ENCODE results near the gene CDHR3. TPM values are rescaled to one million over a fixed set of nuclear protein-coding genes. Genes with fewer than 3 reads are reported as not detected.

CDHR3 gene
- total and polyA plus RNA-seq, 2 donors from 2014 or later: 3.6 to 7.1 TPM

DNA sequence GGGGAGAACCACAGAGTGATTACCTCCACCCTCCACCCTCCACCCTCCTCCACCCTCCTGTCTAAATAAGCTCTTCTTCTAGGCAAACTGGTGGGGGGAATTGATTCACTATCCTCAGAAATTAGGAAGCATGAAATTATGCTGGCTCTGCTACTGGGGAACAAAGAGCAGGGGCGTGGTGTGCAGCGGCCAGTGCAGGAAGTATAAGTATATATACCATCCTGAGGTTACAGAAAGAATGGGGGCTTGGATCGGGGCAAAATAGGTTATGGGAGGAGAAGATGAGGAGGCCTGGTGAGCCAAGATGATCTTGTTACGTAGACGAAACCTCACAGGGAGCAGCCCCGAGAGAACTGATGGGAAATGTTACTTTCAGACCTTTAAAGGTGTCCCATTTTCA is 100.0 kb downstream of the CDHR3 start:
- Histone ChIP-seq H3K9ac (ENCODE audit: low read length in 3 of 3) (no peak overlapping the region), H3K36me3 (ENCODE audit: control insufficient read depth in 2 of 3, insufficient read depth in 3 of 3, low read length in 3 of 3) (no peaks in the 10 kb centered on the region), H3K4me1 (ENCODE audit: control insufficient read depth in 2 of 3, insufficient read depth in 2 of 3, low read depth in 1 of 3, low read length in 3 of 3) (peaks cover 0 to 30% (median 20%) of the 10 kb centered on the region in 3 donors), H3K4me3 (ENCODE audit: low read length in 3 of 3) (no peak overlapping the region), H3K27ac (ENCODE audit: low read depth in 2 of 2, low read length in 2 of 2) (no peak overlapping the region), H3K27me3 (ENCODE audit: control insufficient read depth, insufficient read depth, low read length) (no peaks in the 10 kb centered on the region), H3K9me3 (ENCODE audit: control insufficient read depth in 2 of 3, insufficient read depth in 1 of 3, low read length in 3 of 3) (no peaks in the 10 kb centered on the region)
- peak in 1 of 5 donors; percentile 10 for DNase-seq
- no peak for FAIRE-seq
- TF ChIP-seq, protein P1, sequence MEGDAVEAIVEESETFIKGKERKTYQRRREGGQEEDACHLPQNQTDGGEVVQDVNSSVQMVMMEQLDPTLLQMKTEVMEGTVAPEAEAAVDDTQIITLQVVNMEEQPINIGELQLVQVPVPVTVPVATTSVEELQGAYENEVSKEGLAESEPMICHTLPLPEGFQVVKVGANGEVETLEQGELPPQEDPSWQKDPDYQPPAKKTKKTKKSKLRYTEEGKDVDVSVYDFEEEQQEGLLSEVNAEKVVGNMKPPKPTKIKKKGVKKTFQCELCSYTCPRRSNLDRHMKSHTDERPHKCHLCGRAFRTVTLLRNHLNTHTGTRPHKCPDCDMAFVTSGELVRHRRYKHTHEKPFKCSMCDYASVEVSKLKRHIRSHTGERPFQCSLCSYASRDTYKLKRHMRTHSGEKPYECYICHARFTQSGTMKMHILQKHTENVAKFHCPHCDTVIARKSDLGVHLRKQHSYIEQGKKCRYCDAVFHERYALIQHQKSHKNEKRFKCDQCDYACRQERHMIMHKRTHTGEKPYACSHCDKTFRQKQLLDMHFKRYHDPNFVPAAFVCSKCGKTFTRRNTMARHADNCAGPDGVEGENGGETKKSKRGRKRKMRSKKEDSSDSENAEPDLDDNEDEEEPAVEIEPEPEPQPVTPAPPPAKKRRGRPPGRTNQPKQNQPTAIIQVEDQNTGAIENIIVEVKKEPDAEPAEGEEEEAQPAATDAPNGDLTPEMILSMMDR (IDR thresholded peaks at IDR 0.05; ENCODE audit: borderline replicate concordance, extremely low read depth, insufficient read depth): no peak
- intact Hi-C loops (cut with DNase I): no loop called here

DNA sequence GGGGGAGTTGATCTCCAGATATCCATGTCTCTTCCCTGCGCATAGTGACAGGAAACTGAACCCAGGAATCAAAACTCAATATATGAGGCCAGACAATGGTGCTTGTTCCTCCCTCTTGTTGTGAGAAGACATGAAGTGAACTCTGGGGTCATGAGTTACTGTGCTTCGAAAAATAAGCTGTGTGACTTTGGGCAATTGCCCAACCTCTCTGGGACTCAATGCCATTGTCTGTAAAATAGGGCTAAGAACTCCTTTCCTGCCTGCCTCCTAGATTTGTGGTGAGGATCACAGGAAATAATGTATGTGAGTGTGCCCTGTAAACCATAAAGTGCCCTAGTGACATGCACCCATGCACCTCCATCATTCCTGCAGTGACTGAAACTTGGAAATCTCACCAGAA is 100.6 kb downstream of the CDHR3 start:
- Histone ChIP-seq H3K9ac (ENCODE audit: low read length in 3 of 3) (no peak overlapping the region), H3K9me3 (ENCODE audit: control insufficient read depth in 2 of 3, insufficient read depth in 1 of 3, low read length in 3 of 3) (no peaks in the 10 kb centered on the region), H3K27ac (ENCODE audit: low read depth in 2 of 2, low read length in 2 of 2) (no peak overlapping the region), H3K36me3 (ENCODE audit: control insufficient read depth in 2 of 3, insufficient read depth in 3 of 3, low read length in 3 of 3) (no peaks in the 10 kb centered on the region), H3K27me3 (ENCODE audit: control insufficient read depth, insufficient read depth, low read length) (no peaks in the 10 kb centered on the region), H3K4me3 (ENCODE audit: low read length in 3 of 3) (no peak overlapping the region), H3K4me1 (ENCODE audit: control insufficient read depth in 2 of 3, insufficient read depth in 2 of 3, low read depth in 1 of 3, low read length in 3 of 3) (peaks cover 0 to 26% (median 19%) of the 10 kb centered on the region in 3 donors)
- no peak for FAIRE-seq
- intact Hi-C loops (cut with DNase I): no loop called here
- peak in 1 of 5 donors; percentile 3 for DNase-seq
- TF ChIP-seq, protein P1 (IDR thresholded peaks at IDR 0.05; ENCODE audit: borderline replicate concordance, extremely low read depth, insufficient read depth): no peak

DNA sequence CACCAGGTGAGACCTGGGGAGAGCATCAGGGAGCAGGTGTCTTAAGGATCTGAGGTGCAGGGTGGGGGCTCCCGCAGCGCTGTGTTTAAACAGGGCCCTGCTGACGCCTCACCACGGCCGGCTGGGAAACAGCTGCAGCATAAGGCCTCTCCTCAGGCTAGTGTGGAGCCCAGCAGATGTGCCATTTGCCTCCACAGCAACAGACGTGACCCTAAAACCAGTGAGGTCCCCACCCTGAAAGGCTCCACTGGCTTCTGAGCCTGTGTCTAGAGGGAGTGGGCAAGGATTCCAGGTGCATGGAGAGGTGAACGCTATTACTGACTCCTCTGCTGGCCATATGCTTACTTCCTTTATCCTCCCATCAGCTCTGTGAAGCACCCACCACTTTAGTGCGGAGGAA is 101.3 kb downstream of the CDHR3 start:
- no peak for FAIRE-seq
- H3K4me3 ChIP-seq (ENCODE audit: low read length in 3 of 3): no peak overlapping the region
- no peaks in the 10 kb centered on the region for H3K9me3 ChIP-seq (ENCODE audit: control insufficient read depth in 2 of 3, insufficient read depth in 1 of 3, low read length in 3 of 3)
- TF ChIP-seq, protein P1 (IDR thresholded peaks at IDR 0.05; ENCODE audit: borderline replicate concordance, extremely low read depth, insufficient read depth): no peak
- H3K27me3 ChIP-seq (ENCODE audit: control insufficient read depth, insufficient read depth, low read length): no peaks in the 10 kb centered on the region
- no peaks in the 10 kb centered on the region for H3K36me3 ChIP-seq (ENCODE audit: control insufficient read depth in 2 of 3, insufficient read depth in 3 of 3, low read length in 3 of 3)
- intact Hi-C loops (cut with DNase I): no loop called here
- H3K9ac ChIP-seq (ENCODE audit: low read length in 3 of 3): peak overlapping the region in 1 of 3 donors; percentile 48
- H3K4me1 ChIP-seq (ENCODE audit: control insufficient read depth in 2 of 3, insufficient read depth in 2 of 3, low read depth in 1 of 3, low read length in 3 of 3): peaks cover 0 to 20% (median 18%) of the 10 kb centered on the region in 3 donors
- DNase-seq: no peak
- H3K27ac ChIP-seq (ENCODE audit: low read depth in 2 of 2, low read length in 2 of 2): peak overlapping the region; percentile 84 to 87

Data from kidney (tissue), 14 donors.